HEK293 (cell line): Measurements from ENCODE around the gene MSX1.
A peak's percentile ranks its signal among the peaks of the same experiment; 100 is the strongest.

Experiments used
- CTCF ChIP-seq: fragments of 450-650 bp; formaldehyde crosslinking; IDR thresholded peaks from 2 replicates; pipeline ENCODE4 v1.5.1; 2016; ENCODE audit warnings: missing biosample characterization, missing genetic modification characterization
- KLF9 ChIP-seq: fragments of 450-650 bp; formaldehyde crosslinking; IDR thresholded peaks from 2 replicates; pipeline ENCODE4 v1.5.1; 2016; ENCODE audit warnings: missing biosample characterization, missing genetic modification characterization, low read depth
- PRDM10 ChIP-seq: fragments of 450-650 bp; formaldehyde crosslinking; IDR thresholded peaks from 2 replicates; pipeline ENCODE4 v1.5.1; 2016; ENCODE audit warnings: missing biosample characterization, missing genetic modification characterization
- YY1 ChIP-seq: fragments of 450-650 bp; formaldehyde crosslinking; IDR thresholded peaks from 2 replicates; pipeline ENCODE4 v1.5.1; 2018; ENCODE audit warnings: missing biosample characterization, missing genetic modification characterization
- ZBTB11 ChIP-seq: fragments of 450-650 bp; formaldehyde crosslinking; conservative IDR thresholded peaks from 2 replicates; pipeline ENCODE4 v1.5.1; 2016; ENCODE audit warnings: low read depth, missing biosample characterization, missing genetic modification characterization
- ZBTB7A ChIP-seq: fragments of 450-650 bp; formaldehyde crosslinking; IDR thresholded peaks from 2 replicates; pipeline ENCODE4 v1.5.1; 2016; ENCODE audit warnings: low read depth, missing biosample characterization, missing genetic modification characterization
- ZNF112 ChIP-seq: fragments of 450-650 bp; formaldehyde crosslinking; IDR thresholded peaks from 2 replicates; pipeline ENCODE4 v1.5.0; 2017; ENCODE audit warnings: missing biosample characterization, missing genetic modification characterization

- TF ChIP-seq YY1 (tag by site-specific recombination): no peak
- TF ChIP-seq CTCF (tag by site-specific recombination): no peak
- TF ChIP-seq ZBTB11 (tag by site-specific recombination): no peak
- no peak for TF ChIP-seq KLF9 (tag by site-specific recombination)
- TF ChIP-seq ZNF112 (tag by site-specific recombination): peak; percentile 55; the same call in 1 of the 2 replicates
- TF ChIP-seq ZBTB7A (tag by site-specific recombination): no peak
- TF ChIP-seq PRDM10: peak; percentile 53
These were observed 15.7 kb downstream of the MSX1 start for GRCh38 chr4:4875147-4875546.
